GM12872 (cell line): Measurements from ENCODE around the gene SCN11A.

Experiments used
- TF ChIP-seq, protein P1 (sequence below): IDR thresholded peaks from 3 replicates; pipeline ENCODE4 v1.5.1; 2011; ENCODE audit warnings: low read depth, mild to moderate bottlenecking, low read length, moderate library complexity; ENCODE audit not compliant: insufficient read depth

SCN11A gene

DNA sequence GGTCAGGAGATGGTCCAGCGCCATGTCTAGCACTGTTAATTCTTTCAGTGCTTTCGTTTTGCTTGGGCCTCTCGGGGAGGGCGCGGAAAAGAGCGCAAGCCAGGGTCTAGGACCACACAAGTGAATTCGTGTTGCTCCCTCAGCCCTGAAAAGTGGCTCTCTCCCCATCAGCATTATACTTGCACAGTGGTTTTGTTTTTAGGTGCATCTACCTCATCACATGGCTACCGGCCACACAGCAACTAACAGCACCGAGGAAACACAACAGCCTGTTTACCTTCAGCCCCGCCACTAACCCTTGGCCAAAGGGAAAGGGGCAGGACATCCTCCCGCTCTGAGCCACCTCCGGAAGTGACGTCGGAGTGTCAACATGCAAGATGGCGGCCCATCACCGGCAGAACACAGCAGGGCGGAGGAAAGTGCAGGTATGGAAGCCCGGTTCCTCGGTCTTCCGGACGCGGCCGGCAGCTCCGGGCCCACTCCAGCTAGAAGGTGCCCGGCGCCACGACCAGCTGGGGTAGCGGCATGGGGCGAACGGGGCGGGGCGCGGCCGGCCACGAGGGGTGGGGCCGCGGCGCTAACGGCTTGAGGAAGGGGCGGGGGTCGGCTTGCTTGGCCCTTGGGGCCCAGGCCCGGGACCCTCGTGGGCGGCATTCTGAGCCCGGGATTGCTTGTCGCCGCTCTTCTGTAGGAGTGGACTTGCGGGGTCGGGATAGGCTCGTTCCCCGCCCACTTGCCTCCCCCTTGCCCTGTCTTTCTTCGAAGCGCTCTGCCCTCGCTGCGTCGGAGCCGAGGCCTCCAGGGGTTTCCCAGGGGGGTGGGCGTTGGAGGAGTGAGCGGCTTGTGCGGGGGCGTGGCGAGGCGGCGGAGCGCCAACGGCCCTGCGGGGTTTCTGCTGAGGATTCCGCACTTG lies at the start of gene SCN11A, which contains the start of gene WDR48:
Gene SCN11A, minus strand, starts transcription at position 296 of the 913 bp plus-strand sequence. CDS start 101,582 bp downstream, outside the sequence.
Gene WDR48, plus strand, starts transcription at position 368 of the 913 bp plus-strand sequence. Its CDS starts 10 bp downstream, at position 378.
- TF ChIP-seq, protein P1, sequence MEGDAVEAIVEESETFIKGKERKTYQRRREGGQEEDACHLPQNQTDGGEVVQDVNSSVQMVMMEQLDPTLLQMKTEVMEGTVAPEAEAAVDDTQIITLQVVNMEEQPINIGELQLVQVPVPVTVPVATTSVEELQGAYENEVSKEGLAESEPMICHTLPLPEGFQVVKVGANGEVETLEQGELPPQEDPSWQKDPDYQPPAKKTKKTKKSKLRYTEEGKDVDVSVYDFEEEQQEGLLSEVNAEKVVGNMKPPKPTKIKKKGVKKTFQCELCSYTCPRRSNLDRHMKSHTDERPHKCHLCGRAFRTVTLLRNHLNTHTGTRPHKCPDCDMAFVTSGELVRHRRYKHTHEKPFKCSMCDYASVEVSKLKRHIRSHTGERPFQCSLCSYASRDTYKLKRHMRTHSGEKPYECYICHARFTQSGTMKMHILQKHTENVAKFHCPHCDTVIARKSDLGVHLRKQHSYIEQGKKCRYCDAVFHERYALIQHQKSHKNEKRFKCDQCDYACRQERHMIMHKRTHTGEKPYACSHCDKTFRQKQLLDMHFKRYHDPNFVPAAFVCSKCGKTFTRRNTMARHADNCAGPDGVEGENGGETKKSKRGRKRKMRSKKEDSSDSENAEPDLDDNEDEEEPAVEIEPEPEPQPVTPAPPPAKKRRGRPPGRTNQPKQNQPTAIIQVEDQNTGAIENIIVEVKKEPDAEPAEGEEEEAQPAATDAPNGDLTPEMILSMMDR = no peak

DNA sequence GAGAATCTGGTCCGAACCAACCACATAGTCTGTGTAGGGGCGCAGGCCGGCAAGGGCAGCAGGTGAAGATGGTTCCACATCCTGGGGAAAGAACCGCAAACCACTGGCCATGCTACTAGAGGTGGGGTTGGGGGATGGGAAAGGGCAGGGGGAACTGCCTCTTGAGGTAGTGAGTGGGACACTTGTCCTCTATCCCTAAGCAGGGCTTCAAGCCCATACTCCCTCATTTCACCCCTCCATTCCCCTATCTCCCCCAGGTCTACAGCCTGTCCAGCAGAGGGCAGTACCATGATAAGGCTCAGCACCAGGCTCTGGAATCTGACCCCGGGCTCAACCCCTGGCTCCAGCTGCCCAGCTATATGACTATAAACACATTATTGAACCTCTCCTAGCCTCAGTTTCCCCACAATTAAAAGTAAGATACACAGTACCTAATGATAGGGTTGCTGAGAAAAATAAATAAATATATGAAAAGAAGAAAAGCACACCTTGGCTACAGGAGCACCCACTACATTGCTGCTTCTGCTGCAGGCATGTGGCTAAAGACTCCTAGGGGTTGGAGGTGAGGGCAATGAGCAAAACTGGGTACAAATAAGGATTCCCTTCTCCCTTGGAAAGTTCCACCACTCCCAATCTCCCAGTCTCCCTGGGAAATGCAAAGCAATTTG lies 49.4 kb upstream of the SCN11A start:
- TF ChIP-seq, protein P1 = peak; percentile 82

DNA sequence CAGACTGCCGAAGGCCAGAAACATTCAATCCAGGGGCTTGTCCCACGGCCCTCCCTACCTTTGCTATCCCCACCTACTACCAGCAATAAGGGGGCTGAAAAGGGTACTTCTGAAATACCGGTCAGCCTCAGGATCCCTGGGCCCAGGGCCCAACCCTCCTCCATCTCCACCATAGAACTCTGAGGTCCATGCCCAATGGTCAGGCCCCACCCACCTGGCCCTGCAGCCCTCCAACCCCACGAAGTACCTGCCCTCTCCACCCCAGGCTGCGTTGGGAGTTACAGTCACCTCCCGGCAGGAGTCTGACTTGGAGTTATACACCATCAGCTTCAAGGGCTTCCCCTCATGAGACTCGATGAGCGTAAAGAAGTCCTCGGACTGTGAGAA lies 48.7 kb upstream of the SCN11A start:
- TF ChIP-seq, protein P1 = no peak

DNA sequence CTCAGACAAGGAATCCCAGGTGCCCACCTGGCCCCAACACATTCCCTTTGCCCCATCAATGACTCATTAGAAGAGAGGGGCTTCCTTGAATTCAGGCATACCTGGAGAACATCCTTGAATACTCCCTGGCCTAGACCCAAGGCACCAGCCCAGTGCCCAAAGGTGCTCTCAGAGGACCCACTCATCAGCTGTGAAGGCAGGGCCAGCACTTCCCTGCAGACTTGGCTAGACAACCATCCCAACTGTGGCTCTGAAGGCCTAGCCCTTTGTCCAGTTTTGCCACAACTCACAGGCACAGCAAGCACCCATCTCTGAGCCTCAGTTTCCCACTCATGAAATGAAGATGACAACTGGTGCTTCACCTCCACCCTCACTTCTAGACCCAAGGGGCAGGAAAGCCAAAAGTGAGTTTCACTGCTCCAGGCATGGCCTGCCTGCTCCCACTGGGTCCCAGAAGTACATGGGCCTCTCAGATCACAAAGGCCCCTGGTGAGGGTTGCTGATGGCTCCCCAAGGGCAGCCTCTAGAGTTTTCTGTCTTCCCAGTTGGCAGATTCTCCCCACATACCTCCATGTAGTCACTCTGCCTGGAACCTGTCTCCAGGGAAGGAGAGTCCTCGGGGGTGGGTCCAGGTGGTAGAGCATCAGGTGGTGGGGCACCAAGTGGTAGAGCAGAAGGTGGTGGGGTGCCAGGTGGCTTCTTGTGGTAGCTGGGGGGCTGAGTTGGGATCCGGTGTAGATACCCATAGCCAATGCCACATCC lies 48.2 kb upstream of the SCN11A start:
- TF ChIP-seq, protein P1 = no peak

DNA sequence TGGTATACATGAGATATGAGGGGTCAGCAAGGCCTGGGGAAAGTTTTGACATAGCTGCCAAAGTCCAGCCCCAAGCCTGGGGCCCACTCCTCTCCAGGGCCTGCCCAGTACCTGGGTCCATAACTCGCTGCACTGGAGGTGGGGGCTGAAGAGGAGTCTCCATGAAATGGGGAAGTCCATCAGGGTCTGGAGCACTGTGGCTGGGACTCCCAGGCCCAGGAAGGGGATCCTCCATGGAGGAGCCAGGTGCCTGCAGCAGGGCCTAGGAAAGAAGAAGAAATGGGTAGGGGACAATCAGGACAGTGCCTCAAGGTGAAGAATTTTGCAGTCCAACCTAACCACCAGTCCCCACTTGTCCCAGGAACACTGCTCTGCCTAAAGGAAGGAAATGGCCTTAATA lies 47.5 kb upstream of the SCN11A start:
- TF ChIP-seq, protein P1 = no peak

DNA sequence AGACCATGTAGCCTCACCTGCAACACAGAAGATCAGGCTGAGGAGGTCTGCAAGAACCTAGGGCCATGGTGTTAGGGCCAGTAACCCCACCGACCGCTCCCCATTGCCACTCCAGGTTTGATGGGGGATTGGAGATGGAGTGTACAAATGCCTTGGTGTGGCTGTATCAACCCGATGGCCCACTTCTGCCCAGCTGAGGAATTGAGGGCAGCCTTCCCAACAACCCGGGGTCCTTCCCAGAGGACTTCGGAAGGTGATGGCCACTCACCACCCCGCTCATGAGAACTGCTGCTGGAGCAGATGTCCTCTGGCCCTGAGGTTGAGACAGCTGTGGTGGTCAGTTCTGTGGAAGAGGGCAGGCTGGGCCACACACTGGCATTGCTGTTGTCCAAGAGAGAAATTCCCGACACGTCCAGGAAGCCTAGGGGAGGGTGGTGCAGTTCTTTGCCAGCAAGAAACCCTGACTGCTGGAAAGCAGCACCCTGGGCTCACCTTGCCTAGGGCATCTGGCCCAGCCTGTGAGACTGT lies 46.8 kb upstream of the SCN11A start:
- TF ChIP-seq, protein P1 = no peak
